ENCODE data around the gene MSI2.

GRCh38 chr17:57600074-57600473 lies 343.8 kb downstream of the MSI2 start:
- no peak for TF ChIP-seq CTCF (IDR thresholded peaks at IDR 0.05)
- TF ChIP-seq POLR2A (IDR thresholded peaks at IDR 0.05): no peak

Data from thyroid gland (tissue), 4 donors.